ENCODE measurements around the gene BCL7A. TPM values are rescaled to one million over a fixed set of nuclear protein-coding genes. Genes with fewer than 3 reads are reported as not detected.

Gene BCL7A
- total and polyA plus RNA-seq, 2 of the 8 experiments (the other 6 are each of a cell fraction or from before 2014, with no cell fraction given) = 11.9 to 12.7 TPM

DNA sequence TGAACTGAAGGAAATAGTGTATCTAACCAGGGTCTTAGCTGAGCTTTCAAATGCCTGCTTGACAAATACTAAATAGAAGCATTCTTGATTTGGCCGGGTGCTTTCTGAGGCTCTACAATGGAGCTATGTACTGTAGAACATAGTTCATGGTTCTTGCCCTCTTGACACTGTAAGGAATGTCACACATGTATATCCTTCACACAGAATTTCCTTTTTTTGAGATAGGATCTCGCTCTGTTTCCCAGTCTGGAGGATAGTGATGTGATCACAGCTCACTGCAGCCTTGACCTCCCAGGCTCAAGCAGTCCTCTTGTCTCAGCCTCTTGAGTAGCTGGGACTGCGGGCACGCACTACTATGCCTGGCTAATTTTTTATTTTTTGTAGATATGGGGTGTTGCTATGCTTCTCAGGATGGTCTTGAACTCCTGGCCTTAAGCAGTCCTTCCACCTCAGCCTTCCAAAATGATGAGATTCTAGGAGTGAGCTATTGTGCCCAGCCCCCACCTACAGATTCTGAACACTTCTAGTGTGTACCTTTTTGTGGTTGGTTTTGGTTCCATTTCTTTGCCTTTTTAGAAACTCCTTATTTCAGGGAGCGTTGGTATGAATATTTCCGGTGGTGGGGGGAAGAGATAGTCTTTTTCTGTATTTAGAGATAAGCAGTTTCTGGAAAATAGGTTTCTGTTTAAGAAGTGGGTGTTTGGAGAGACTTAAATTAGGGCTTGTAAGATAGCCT is 61.1 kb downstream of the BCL7A start:
- H4K91ac ChIP-seq (replicated peaks; ENCODE audit: insufficient read length, low read length) = no peak overlapping the region
- H4K8ac ChIP-seq (ENCODE audit: extremely low read depth, insufficient read depth, low read length) = no peak overlapping the region
- DNase-seq (ENCODE audit: low read depth in 1 of 2, low spot score in 2 of 2) (no peak), FAIRE-seq (no peak)
- H3K9me3 ChIP-seq (ENCODE audit: insufficient read depth in 2 of 2, low read depth in 1 of 2, low read length in 1 of 2) = no peaks in the 10 kb centered on the region
- H3K18ac ChIP-seq (ENCODE audit: extremely low read depth, low read length) = no peak overlapping the region
- TF ChIP-seq, protein P1, sequence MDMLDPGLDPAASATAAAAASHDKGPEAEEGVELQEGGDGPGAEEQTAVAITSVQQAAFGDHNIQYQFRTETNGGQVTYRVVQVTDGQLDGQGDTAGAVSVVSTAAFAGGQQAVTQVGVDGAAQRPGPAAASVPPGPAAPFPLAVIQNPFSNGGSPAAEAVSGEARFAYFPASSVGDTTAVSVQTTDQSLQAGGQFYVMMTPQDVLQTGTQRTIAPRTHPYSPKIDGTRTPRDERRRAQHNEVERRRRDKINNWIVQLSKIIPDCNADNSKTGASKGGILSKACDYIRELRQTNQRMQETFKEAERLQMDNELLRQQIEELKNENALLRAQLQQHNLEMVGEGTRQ (IDR thresholded peaks at IDR 0.05; ENCODE audit: low read length) = no peak
- TF ChIP-seq HDAC2 (IDR thresholded peaks at IDR 0.05; ENCODE audit: borderline replicate concordance in 1 of 2, low read depth in 2 of 2, low read length in 2 of 2) (no peak), SP1 (IDR thresholded peaks at IDR 0.05; ENCODE audit: low read depth, low read length) (no peak), ASH2L (IDR thresholded peaks at IDR 0.05; ENCODE audit: low read length) (no peak), TCF12 (IDR thresholded peaks at IDR 0.05; ENCODE audit: low read depth, low read length) (no peak), BACH1 (IDR thresholded peaks at IDR 0.05; ENCODE audit: low read length) (no peak)
- TF ChIP-seq, protein P2, sequence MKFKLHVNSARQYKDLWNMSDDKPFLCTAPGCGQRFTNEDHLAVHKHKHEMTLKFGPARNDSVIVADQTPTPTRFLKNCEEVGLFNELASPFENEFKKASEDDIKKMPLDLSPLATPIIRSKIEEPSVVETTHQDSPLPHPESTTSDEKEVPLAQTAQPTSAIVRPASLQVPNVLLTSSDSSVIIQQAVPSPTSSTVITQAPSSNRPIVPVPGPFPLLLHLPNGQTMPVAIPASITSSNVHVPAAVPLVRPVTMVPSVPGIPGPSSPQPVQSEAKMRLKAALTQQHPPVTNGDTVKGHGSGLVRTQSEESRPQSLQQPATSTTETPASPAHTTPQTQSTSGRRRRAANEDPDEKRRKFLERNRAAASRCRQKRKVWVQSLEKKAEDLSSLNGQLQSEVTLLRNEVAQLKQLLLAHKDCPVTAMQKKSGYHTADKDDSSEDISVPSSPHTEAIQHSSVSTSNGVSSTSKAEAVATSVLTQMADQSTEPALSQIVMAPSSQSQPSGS (IDR thresholded peaks at IDR 0.05; ENCODE audit: low read length) = no peak
- no peak overlapping the region for H2AFZ ChIP-seq (ENCODE audit: low read length)
- peaks cover 4 to 26% of the 10 kb centered on the region in 2 experiments; a peak in 3 of 4 replicates for H3K79me2 ChIP-seq (ENCODE audit: control insufficient read depth in 1 of 2, insufficient read depth in 2 of 2, low read length in 2 of 2)
- no peak overlapping the region for H2BK12ac ChIP-seq (ENCODE audit: low read depth, low read length)
- H2BK20ac ChIP-seq (ENCODE audit: low read length) = no peak overlapping the region
- no peak overlapping the region for H3K56ac ChIP-seq (replicated peaks; ENCODE audit: insufficient read length, low read depth, low read length)
- no peak overlapping the region for H3K9ac ChIP-seq (replicated peaks in 1 of 4; ENCODE audit: extremely low read depth in 1 of 4, low read depth in 3 of 4, low read length in 3 of 4)
- no peak overlapping the region for H3K27ac ChIP-seq (ENCODE audit: low read depth, low read length)
- peaks cover 0 to 5% (median 0%) of the 10 kb centered on the region in 4 experiments; a peak in 2 of 8 replicates for H3K36me3 ChIP-seq (ENCODE audit: control insufficient read depth in 2 of 4, insufficient read depth in 4 of 4, low read length in 3 of 4)
- H2BK5ac ChIP-seq (ENCODE audit: low read depth, low read length) = no peak overlapping the region
- no peak overlapping the region for H3K14ac ChIP-seq (ENCODE audit: insufficient read length)
- no peak overlapping the region for H4K5ac ChIP-seq (ENCODE audit: insufficient read length, low read depth, low read length)
- H3K4me3 ChIP-seq (ENCODE audit: extremely low read depth in 1 of 4, insufficient read depth in 2 of 4, low read depth in 3 of 4, low read length in 4 of 4) = no peak overlapping the region
- H3K4me2 ChIP-seq (ENCODE audit: insufficient read depth in 1 of 2, low read depth in 2 of 2, low read length in 2 of 2) = no peak overlapping the region
- peaks cover 3 to 4% of the 10 kb centered on the region in 2 experiments for H4K20me1 ChIP-seq (replicated peaks in 1 of 2; ENCODE audit: control insufficient read depth in 1 of 2, insufficient read depth in 2 of 2, low read length in 2 of 2)
- no peak overlapping the region for H2BK15ac ChIP-seq (ENCODE audit: low read length)
- POLR2A ChIA-PET (ENCODE audit: partially characterized antibody) = interaction anchor here (1.0 to 2.5 kb wide), 2 partner anchors 15 to 22 kb away, joined by 3 to 15 read pairs; no protein-coding TSS in a partner anchor
- H3K4ac ChIP-seq (replicated peaks; ENCODE audit: insufficient read length, low read depth, low read length) = no peak overlapping the region
- H3K4me1 ChIP-seq (replicated peaks in 1 of 4; ENCODE audit: control insufficient read depth in 3 of 4, insufficient read depth in 4 of 4, low read length in 3 of 4) = peaks cover 4 to 9% (median 7%) of the 10 kb centered on the region in 4 experiments; a peak in 6 of 7 replicates
- H3K23me2 ChIP-seq (ENCODE audit: low read depth, low read length) = peaks cover 13% of the 10 kb centered on the region; the same call in 1 of the 2 replicates
- no peak overlapping the region for H2BK120ac ChIP-seq (replicated peaks; ENCODE audit: low read depth, low read length)
- peaks cover 4 to 21% (median 17%) of the 10 kb centered on the region in 4 experiments; a peak in 6 of 7 replicates for H3K27me3 ChIP-seq (replicated peaks in 1 of 4; ENCODE audit: control insufficient read depth in 3 of 4, extremely low read depth in 1 of 4, insufficient read depth in 3 of 4, low read length in 3 of 4)
- H3K23ac ChIP-seq (ENCODE audit: insufficient read length) = no peak overlapping the region
- WGBS, 2 experiments (ENCODE audit: extremely low coverage in 1 of 2, insufficient coverage in 1 of 2, insufficient read length in 1 of 2, insufficient replicate concordance in 2 of 2, low coverage in 1 of 2, low lambda C conversion rate in 2 of 2, missing lambda C conversion rate in 1 of 2) = 86% methylated on average over 6 of the region's 6 CpGs; no CpG with 5 or more reads in 1 of the 2 experiments
- H3K79me1 ChIP-seq (ENCODE audit: low read depth, low read length) = peaks cover 13% of the 10 kb centered on the region; the same call in 1 of the 2 replicates
- no peak overlapping the region for H2AK5ac ChIP-seq (ENCODE audit: low read depth, low read length)
- CTCF ChIA-PET (ENCODE audit: partially characterized antibody) = interaction anchor here (1.0 to 2.8 kb wide), 5 partner anchors 18 to 55 kb away, joined by 3 to 13 read pairs (median 4); no protein-coding TSS in a partner anchor
